Fibroblast of lung (primary cell): ENCODE results near the gene GPR84. TPM values are rescaled to one million over a fixed set of nuclear protein-coding genes. Genes with fewer than 3 reads are reported as not detected.

Experiments used
- DNase-seq, 2 donors: peaks; one replicate each; pipeline versions ENCODE4 v3.0.0 to v3.0.0-alpha.2; 2010; ENCODE audit warnings: low read depth in 2 of 2
- H2AFZ ChIP-seq: 2 replicates; pipeline ENCODE4 v1.5.1; 2012; ENCODE audit warnings: low read length, control low read depth, inconsistent platforms
- H3K27ac ChIP-seq: 2 replicates; pipeline ENCODE4 v1.5.1; 2011; ENCODE audit warnings: low read length, control low read depth; ENCODE audit not compliant: insufficient read depth
- H3K27me3 ChIP-seq: 2 replicates; pipeline ENCODE4 v1.5.1; 2011; ENCODE audit warnings: mild to moderate bottlenecking, low read length; ENCODE audit not compliant: control insufficient read depth, insufficient read depth
- H3K36me3 ChIP-seq: 2 replicates; pipeline ENCODE4 v1.5.1; 2011; ENCODE audit warnings: low read length; ENCODE audit not compliant: control insufficient read depth, insufficient read depth
- H3K4me1 ChIP-seq: 2 replicates; pipeline ENCODE4 v1.5.1; 2011; ENCODE audit warnings: low read length; ENCODE audit not compliant: control insufficient read depth, insufficient read depth; ENCODE audit errors: extremely low read depth
- H3K4me2 ChIP-seq: 2 replicates; pipeline ENCODE4 v1.5.1; 2011; ENCODE audit warnings: low read length, control low read depth; ENCODE audit not compliant: insufficient read depth; ENCODE audit errors: extremely low read depth
- H3K4me3 ChIP-seq, 4 experiments: fragments of 200-600 bp in 1 of 4; sonication (generic) in 1 of 4; replicated peaks in 1 of 4; 2 replicates each; pipeline ENCODE4 v1.5.1; 2011 to 2016; ENCODE audit warnings: low read length in 4 of 4, low read depth in 3 of 4, mild to moderate bottlenecking in 3 of 4, control low read depth in 2 of 4, inconsistent platforms in 1 of 4, mixed read lengths in 1 of 4; ENCODE audit not compliant: insufficient read depth in 1 of 4; ENCODE audit errors: control extremely low read depth in 1 of 4
- H3K79me2 ChIP-seq: 2 replicates; pipeline ENCODE4 v1.5.1; 2012; ENCODE audit warnings: mild to moderate bottlenecking, low read length, inconsistent platforms; ENCODE audit not compliant: control insufficient read depth, insufficient read depth
- H3K9ac ChIP-seq: 2 replicates; pipeline ENCODE4 v1.5.1; 2011; ENCODE audit warnings: mild to moderate bottlenecking, low read length, control low read depth; ENCODE audit not compliant: insufficient read depth
- H3K9me3 ChIP-seq: 2 replicates; pipeline ENCODE4 v1.5.1; 2012; ENCODE audit warnings: low read depth, low read length; ENCODE audit not compliant: control insufficient read depth, insufficient read depth
- H4K20me1 ChIP-seq: 2 replicates; pipeline ENCODE4 v1.5.1; 2011; ENCODE audit warnings: low read length; ENCODE audit not compliant: control insufficient read depth, insufficient read depth; ENCODE audit errors: extremely low read depth
- EZH2 ChIP-seq: IDR thresholded peaks from 2 replicates; pipeline ENCODE4 v1.5.1; 2012; ENCODE audit warnings: low read length, control low read depth, mild to moderate bottlenecking; ENCODE audit errors: missing control alignments
- polyA plus RNA-seq, 2 donors: library from polyadenylated mRNA; depleted of rRNA in 1 of 2; stranded (reverse) in 1 of 2; unstranded in 1 of 2; fragments of >200 nt; gene quantifications; 2 replicates each; pipeline ENCODE4 v1.2.1, GENCODE V29; 2011 to 2012; ENCODE audit warnings: missing spikeins in 1 of 2
- total RNA-seq: library from RNA; depleted of rRNA; stranded (reverse); fragments of >200 nt; gene quantifications from 2 replicates; pipeline ENCODE4 v1.2.1, GENCODE V29; 2014
- TF ChIP-seq, protein P1 (sequence below), 2 donors: IDR thresholded peaks in 1 of 2; conservative IDR thresholded peaks in 1 of 2; 1 replicate in 1 of 2; 2 replicates in 1 of 2; pipeline ENCODE4 v1.5.1; 2011 to 2012; ENCODE audit warnings: low read length in 2 of 2, control low read depth in 1 of 2, inconsistent platforms in 1 of 2, low read depth in 1 of 2, mild to moderate bottlenecking in 1 of 2

The GPR84 gene
- total and polyA plus RNA-seq, 2 donors (not counting 1 experiment from before 2014, with no cell fraction given): 0.03 TPM; not detected in 1

- H3K4me2 ChIP-seq: no peak overlapping the region
- no peaks in the 10 kb centered on the region for H4K20me1 ChIP-seq
- no peak for TF ChIP-seq EZH2
- no peaks in the 10 kb centered on the region for H3K27me3 ChIP-seq
- H3K4me3 ChIP-seq: no peak overlapping the region
- H3K9ac ChIP-seq: no peak overlapping the region
- no peak overlapping the region for H2AFZ ChIP-seq
- H3K79me2 ChIP-seq: no peaks in the 10 kb centered on the region
- no peaks in the 10 kb centered on the region for H3K9me3 ChIP-seq
- H3K27ac ChIP-seq: no peak overlapping the region
- DNase-seq: no peak
- no peaks in the 10 kb centered on the region for H3K36me3 ChIP-seq
- H3K4me1 ChIP-seq: no peaks in the 10 kb centered on the region
These were observed 25.9 kb upstream of the GPR84 start for GRCh38 chr12:54390176-54390667.

GRCh38 chr12:54389607-54390175 lies 25.4 kb upstream of the GPR84 start:
- Histone ChIP-seq H2AFZ (no peak overlapping the region), H3K79me2 (no peaks in the 10 kb centered on the region), H3K27me3 (no peaks in the 10 kb centered on the region), H3K9me3 (no peaks in the 10 kb centered on the region), H3K4me1 (no peaks in the 10 kb centered on the region), H3K27ac (no peak overlapping the region), H3K4me2 (no peak overlapping the region), H3K9ac (no peak overlapping the region), H3K4me3 (no peak overlapping the region), H3K36me3 (no peaks in the 10 kb centered on the region), H4K20me1 (no peaks in the 10 kb centered on the region)
- TF ChIP-seq, protein P1, sequence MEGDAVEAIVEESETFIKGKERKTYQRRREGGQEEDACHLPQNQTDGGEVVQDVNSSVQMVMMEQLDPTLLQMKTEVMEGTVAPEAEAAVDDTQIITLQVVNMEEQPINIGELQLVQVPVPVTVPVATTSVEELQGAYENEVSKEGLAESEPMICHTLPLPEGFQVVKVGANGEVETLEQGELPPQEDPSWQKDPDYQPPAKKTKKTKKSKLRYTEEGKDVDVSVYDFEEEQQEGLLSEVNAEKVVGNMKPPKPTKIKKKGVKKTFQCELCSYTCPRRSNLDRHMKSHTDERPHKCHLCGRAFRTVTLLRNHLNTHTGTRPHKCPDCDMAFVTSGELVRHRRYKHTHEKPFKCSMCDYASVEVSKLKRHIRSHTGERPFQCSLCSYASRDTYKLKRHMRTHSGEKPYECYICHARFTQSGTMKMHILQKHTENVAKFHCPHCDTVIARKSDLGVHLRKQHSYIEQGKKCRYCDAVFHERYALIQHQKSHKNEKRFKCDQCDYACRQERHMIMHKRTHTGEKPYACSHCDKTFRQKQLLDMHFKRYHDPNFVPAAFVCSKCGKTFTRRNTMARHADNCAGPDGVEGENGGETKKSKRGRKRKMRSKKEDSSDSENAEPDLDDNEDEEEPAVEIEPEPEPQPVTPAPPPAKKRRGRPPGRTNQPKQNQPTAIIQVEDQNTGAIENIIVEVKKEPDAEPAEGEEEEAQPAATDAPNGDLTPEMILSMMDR (conservative IDR thresholded peaks at IDR 0.05 in 1 of 2, IDR thresholded peaks at IDR 0.05 in 1 of 2; ENCODE audit: low read depth in 1 of 2, low read length in 2 of 2): no peak
- TF ChIP-seq EZH2: no peak
- DNase-seq: no peak

DNA sequence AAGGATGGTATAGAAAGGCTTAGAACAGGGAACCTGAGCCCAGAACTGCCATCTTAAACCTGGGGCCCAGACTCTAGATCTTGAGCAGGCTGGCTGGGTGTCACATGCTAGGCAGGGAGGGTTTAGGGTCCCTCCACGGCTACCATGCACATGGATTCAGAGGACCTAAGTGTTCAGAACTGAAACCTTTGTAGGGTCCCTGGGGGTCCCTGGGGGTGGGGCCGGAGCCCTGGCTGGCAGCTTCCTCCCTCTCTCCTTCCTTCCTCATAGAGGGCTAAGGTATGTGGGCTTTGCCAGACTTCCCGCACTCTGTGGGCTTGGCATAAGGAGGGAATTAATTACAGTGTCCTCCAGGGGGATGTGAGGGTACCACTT lies 24.8 kb upstream of the GPR84 start:
- Histone ChIP-seq H3K4me1 (no peaks in the 10 kb centered on the region), H3K4me3 (no peak overlapping the region), H3K4me2 (no peak overlapping the region), H3K9ac (no peak overlapping the region), H3K79me2 (no peaks in the 10 kb centered on the region), H4K20me1 (no peaks in the 10 kb centered on the region), H3K27ac (no peak overlapping the region), H3K36me3 (no peaks in the 10 kb centered on the region), H3K9me3 (no peaks in the 10 kb centered on the region), H3K27me3 (no peaks in the 10 kb centered on the region), H2AFZ (no peak overlapping the region)
- DNase-seq: no peak
- TF ChIP-seq EZH2: no peak
- TF ChIP-seq, protein P1 (conservative IDR thresholded peaks at IDR 0.05 in 1 of 2, IDR thresholded peaks at IDR 0.05 in 1 of 2; ENCODE audit: low read depth in 1 of 2, low read length in 2 of 2): no peak
